Measurements from ENCODE around the gene PRR15. TPM values are rescaled to one million over a fixed set of nuclear protein-coding genes. Genes with fewer than 3 reads are reported as not detected.
A peak's percentile ranks its signal among the peaks of the same experiment; 100 is the strongest.

Gene PRR15
- total and polyA plus RNA-seq, 2 experiments from 2014 or later = 9.6 to 17.4 TPM

DNA sequence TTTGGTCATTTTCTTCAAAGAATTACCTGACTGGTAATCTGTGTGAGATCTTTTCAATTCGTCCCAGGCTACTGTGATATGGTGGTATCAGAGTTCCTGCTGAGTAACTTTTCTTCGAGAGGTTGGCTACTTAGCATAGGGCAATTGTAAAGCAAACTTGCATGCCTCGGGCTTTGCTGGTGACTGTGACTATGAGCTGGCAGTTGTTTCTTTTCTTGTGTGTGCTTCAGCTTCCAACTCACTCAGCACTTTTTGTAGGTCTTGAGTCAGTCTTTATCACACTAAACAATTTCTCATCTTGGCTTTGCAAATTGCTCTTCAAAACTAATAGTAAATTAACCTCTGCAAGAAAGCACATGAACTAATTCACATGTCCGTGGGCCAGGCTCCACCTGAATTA is 44.3 kb downstream of the PRR15 start:
- no peaks in the 10 kb centered on the region; the same call in 2 of the 3 replicates for H3K36me3 Mint-ChIP-seq (ENCODE audit: low read depth)
- H3K4me1 Mint-ChIP-seq = peaks cover 38% of the 10 kb centered on the region
- Histone ChIP-seq H3K4me1 (ENCODE audit: insufficient read depth) (peaks cover 27% of the 10 kb centered on the region), H3F3A (replicated peaks; ENCODE audit: low read depth) (no peaks in the 10 kb centered on the region), H3K4me3 (no peak overlapping the region), H3K79me2 (replicated peaks; ENCODE audit: insufficient read depth) (no peaks in the 10 kb centered on the region), H3K36me3 (ENCODE audit: insufficient read depth) (no peaks in the 10 kb centered on the region), H4K20me1 (replicated peaks; ENCODE audit: insufficient read depth) (no peaks in the 10 kb centered on the region), H3K27me3 (ENCODE audit: insufficient read depth) (no peaks in the 10 kb centered on the region), H2AFZ (no peak overlapping the region), H3K27ac (ENCODE audit: low read depth) (no peak overlapping the region), H3K9me2 (ENCODE audit: insufficient read depth) (0 out of 2 replicates have a peak, but pooled peaks cover 7% of the 10 kb centered on the region), H3K4me2 (no peak overlapping the region)
- DNase-seq (ENCODE audit: low spot score) (peak; percentile 28), ATAC-seq (peak; percentile 58)
- H3K4me3 Mint-ChIP-seq = no peak overlapping the region
- peaks cover 8% of the 10 kb centered on the region for H3K27me3 Mint-ChIP-seq (ENCODE audit: insufficient read depth, low read depth, poor library complexity)
- TF ChIP-seq, protein P1, sequence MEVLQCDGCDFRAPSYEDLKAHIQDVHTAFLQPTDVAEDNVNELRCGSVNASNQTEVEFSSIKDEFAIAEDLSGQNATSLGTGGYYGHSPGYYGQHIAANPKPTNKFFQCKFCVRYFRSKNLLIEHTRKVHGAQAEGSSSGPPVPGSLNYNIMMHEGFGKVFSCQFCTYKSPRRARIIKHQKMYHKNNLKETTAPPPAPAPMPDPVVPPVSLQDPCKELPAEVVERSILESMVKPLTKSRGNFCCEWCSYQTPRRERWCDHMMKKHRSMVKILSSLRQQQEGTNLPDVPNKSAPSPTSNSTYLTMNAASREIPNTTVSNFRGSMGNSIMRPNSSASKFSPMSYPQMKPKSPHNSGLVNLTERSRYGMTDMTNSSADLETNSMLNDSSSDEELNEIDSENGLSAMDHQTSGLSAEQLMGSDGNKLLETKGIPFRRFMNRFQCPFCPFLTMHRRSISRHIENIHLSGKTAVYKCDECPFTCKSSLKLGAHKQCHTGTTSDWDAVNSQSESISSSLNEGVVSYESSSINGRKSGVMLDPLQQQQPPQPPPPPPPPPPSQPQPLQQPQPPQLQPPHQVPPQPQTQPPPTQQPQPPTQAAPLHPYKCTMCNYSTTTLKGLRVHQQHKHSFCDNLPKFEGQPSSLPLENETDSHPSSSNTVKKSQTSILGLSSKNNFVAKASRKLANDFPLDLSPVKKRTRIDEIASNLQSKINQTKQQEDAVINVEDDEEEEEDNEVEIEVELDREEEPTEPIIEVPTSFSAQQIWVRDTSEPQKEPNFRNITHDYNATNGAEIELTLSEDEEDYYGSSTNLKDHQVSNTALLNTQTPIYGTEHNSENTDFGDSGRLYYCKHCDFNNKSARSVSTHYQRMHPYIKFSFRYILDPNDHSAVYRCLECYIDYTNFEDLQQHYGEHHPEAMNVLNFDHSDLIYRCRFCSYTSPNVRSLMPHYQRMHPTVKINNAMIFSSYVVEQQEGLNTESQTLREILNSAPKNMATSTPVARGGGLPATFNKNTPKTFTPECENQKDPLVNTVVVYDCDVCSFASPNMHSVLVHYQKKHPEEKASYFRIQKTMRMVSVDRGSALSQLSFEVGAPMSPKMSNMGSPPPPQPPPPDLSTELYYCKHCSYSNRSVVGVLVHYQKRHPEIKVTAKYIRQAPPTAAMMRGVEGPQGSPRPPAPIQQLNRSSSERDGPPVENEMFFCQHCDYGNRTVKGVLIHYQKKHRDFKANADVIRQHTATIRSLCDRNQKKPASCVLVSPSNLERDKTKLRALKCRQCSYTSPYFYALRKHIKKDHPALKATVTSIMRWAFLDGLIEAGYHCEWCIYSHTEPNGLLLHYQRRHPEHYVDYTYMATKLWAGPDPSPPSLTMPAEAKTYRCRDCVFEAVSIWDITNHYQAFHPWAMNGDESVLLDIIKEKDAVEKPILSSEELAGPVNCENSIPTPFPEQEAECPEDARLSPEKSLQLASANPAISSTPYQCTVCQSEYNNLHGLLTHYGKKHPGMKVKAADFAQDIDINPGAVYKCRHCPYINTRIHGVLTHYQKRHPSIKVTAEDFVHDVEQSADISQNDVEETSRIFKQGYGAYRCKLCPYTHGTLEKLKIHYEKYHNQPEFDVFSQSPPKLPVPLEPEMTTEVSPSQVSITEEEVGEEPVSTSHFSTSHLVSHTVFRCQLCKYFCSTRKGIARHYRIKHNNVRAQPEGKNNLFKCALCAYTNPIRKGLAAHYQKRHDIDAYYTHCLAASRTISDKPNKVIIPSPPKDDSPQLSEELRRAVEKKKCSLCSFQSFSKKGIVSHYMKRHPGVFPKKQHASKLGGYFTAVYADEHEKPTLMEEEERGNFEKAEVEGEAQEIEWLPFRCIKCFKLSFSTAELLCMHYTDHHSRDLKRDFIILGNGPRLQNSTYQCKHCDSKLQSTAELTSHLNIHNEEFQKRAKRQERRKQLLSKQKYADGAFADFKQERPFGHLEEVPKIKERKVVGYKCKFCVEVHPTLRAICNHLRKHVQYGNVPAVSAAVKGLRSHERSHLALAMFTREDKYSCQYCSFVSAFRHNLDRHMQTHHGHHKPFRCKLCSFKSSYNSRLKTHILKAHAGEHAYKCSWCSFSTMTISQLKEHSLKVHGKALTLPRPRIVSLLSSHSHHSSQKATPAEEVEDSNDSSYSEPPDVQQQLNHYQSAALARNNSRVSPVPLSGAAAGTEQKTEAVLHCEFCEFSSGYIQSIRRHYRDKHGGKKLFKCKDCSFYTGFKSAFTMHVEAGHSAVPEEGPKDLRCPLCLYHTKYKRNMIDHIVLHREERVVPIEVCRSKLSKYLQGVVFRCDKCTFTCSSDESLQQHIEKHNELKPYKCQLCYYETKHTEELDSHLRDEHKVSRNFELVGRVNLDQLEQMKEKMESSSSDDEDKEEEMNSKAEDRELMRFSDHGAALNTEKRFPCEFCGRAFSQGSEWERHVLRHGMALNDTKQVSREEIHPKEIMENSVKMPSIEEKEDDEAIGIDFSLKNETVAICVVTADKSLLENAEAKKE (CRISPR knock-in tag; IDR thresholded peaks at IDR 0.05) = no peak
- TF ChIP-seq ZNF331 (CRISPR knock-in tag; IDR thresholded peaks at IDR 0.05; ENCODE audit: low read depth) = no peak
- H3K27ac Mint-ChIP-seq = no peak overlapping the region
- H3K9me3 Mint-ChIP-seq = no peaks in the 10 kb centered on the region; the same call in 2 of the 3 replicates

DNA sequence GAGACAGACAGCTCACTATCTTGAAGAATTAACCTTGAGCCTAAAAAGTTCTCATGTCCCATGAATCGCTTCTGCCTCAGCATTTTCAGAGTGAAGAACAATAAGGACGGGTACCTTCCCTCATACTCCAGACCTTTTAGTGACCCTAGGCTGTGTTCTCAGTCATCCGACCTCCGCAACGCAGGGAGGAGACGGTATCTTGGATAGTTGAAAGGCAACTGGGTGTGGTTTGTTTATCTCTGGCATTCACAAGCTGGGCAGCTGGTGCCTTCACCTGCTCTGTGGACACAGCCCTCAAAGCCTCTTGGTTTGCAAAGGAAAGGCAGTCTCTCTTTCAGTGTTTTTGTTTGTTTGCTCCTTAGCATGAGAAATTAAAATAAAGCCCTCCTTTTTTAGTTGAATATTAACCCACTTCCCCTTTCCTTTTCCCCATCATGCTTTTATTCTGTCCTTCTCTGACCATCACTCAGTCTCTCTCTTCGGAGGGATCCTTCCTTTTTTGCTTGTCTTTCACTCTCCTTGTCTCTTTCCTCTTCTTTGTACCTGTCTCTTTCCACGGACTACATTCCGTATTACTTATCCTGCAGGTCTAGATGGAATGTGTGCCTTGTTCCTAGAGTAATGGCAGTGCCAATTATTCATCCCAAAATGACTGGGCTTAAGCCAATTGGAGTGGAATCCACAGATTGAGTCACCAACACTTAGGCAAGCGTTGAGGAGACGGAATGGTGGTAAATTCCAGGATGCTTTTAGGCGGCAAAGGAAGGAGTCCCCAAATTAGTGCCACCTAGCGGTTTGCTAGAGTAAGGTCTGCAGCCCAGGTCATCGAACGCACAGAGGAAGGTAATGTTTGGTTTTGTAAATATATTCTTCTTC is 45.8 kb downstream of the PRR15 start:
- Histone ChIP-seq H3K4me3 (no peak overlapping the region), H3K36me3 (ENCODE audit: insufficient read depth) (no peaks in the 10 kb centered on the region), H3K27me3 (ENCODE audit: insufficient read depth) (no peaks in the 10 kb centered on the region), H3K27ac (ENCODE audit: low read depth) (no peak overlapping the region), H3K79me2 (replicated peaks; ENCODE audit: insufficient read depth) (no peaks in the 10 kb centered on the region), H3F3A (replicated peaks; ENCODE audit: low read depth) (no peaks in the 10 kb centered on the region), H3K9me2 (ENCODE audit: insufficient read depth) (0 out of 2 replicates have a peak, but pooled peaks cover 7% of the 10 kb centered on the region), H2AFZ (peak overlapping the region; percentile 0; the same call in 1 of the 2 replicates), H3K4me2 (no peak overlapping the region), H4K20me1 (replicated peaks; ENCODE audit: insufficient read depth) (no peaks in the 10 kb centered on the region), H3K4me1 (ENCODE audit: insufficient read depth) (peaks cover 30% of the 10 kb centered on the region)
- Mint-ChIP-seq H3K9me3 (peaks cover 2% of the 10 kb centered on the region; the same call in 2 of the 3 replicates), H3K27ac (no peak overlapping the region), H3K4me3 (no peak overlapping the region), H3K4me1 (peaks cover 42% of the 10 kb centered on the region), H3K27me3 (ENCODE audit: insufficient read depth, low read depth, poor library complexity) (peaks cover 8% of the 10 kb centered on the region), H3K36me3 (ENCODE audit: low read depth) (no peaks in the 10 kb centered on the region; the same call in 2 of the 3 replicates)
- ATAC-seq = peak; percentile 62
- peak; percentile 91 for DNase-seq (ENCODE audit: low spot score)
- TF ChIP-seq EZH2phosphoT487 (IDR thresholded peaks at IDR 0.05; ENCODE audit: unreplicated experiment) (no peak), JUNB (IDR thresholded peaks at IDR 0.05; ENCODE audit: unreplicated experiment) (no peak), STAT1 (IDR thresholded peaks at IDR 0.05; ENCODE audit: unreplicated experiment) (no peak)
- TF ChIP-seq, protein P2, sequence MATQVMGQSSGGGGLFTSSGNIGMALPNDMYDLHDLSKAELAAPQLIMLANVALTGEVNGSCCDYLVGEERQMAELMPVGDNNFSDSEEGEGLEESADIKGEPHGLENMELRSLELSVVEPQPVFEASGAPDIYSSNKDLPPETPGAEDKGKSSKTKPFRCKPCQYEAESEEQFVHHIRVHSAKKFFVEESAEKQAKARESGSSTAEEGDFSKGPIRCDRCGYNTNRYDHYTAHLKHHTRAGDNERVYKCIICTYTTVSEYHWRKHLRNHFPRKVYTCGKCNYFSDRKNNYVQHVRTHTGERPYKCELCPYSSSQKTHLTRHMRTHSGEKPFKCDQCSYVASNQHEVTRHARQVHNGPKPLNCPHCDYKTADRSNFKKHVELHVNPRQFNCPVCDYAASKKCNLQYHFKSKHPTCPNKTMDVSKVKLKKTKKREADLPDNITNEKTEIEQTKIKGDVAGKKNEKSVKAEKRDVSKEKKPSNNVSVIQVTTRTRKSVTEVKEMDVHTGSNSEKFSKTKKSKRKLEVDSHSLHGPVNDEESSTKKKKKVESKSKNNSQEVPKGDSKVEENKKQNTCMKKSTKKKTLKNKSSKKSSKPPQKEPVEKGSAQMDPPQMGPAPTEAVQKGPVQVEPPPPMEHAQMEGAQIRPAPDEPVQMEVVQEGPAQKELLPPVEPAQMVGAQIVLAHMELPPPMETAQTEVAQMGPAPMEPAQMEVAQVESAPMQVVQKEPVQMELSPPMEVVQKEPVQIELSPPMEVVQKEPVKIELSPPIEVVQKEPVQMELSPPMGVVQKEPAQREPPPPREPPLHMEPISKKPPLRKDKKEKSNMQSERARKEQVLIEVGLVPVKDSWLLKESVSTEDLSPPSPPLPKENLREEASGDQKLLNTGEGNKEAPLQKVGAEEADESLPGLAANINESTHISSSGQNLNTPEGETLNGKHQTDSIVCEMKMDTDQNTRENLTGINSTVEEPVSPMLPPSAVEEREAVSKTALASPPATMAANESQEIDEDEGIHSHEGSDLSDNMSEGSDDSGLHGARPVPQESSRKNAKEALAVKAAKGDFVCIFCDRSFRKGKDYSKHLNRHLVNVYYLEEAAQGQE (IDR thresholded peaks at IDR 0.05; ENCODE audit: unreplicated experiment) = no peak

All from GM23338 (cell line).